ENCODE results near the gene LSM3.

LSM3 gene

DNA sequence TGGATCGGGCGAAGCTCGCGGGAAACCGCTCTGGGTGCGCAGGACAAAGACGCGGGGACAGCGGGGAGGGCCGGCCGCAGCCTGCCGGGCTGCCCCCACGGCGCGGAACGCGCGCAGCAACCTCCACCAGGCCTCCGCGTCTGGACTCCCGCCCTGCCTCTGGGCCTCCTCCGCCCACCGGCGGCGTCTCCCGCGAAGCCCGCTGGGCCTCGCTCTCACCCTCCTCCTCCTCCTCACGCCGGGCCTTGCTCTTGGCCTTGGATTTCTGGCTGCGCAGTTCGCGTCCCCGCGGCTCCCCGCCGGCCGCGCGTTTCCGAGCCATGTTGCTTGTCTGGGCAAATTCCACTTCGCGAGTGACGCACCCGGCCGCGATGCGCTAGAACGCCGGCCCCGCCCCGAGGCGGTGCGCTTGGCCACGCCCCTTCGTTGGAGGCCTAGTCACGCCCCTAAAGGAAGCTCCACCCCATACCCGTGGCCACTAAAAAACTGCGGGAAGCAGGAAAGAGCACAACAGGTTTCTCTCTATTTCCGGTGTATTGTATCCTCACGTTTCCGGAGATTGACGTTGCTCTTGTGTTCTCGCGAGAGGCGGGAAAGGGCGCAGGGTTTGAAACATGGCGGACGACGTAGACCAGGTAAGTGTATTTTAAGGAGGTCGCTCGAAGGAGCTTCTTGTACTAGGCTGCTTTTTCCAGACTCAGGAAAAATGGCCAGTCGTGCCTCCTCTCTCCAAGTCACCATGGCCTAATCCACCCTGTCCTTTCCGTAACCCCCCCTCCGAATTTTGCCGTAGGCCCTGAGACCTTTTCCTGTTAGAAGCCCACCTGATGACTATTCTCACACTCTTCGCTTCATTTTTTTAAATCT lies at the start of gene LSM3, which contains the start of gene XPC:
TSS of gene LSM3 (plus strand) at position 571 of the 867 bp plus-strand sequence. CDS start at position 615, 44 bp downstream.
TSS of gene XPC (minus strand) at position 355 of the 867 bp plus-strand sequence. CDS start at position 322, 33 bp downstream.
- peak; percentile 97 for DNase-seq (ENCODE audit: low spot score)

DNA sequence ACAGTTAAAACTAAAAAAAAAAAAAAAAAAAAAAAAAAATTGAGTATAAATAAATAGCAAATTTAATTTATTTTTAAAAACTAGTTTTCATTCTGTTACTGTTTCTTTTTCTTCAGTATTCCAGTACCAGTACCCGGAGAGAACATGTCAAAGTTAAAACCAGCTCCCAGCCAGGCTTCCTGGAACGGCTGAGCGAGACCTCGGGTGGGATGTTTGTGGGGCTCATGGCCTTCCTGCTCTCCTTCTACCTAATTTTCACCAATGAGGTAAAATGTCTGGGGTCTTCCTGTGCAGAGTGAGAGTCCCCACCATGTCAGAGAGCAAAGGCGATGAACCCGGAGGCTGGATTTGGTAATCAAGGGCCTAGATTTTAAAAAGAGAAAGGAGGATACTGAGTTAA lies 49.3 kb upstream of the LSM3 start:
- DNase-seq (ENCODE audit: low spot score), result no peak

DNA sequence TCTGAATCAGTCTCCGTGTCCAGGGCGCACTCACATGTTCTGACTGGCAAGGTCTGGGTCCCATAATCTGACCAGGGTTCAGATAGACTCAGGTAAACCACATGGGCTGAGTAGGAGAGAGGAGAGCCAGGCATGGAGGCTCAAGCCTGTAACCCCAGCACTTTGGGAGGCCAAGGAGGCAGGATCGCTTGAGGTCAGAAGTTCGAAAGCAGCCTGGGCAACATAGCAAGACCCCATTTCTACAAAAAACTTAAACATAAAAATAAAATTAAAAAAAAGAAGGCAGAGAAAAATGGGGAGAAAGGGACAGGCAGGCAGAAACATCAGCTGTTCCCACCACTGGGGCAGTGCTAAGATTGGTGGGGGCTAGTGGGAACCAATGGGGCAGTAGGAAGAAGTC lies 48.4 kb upstream of the LSM3 start:
- no peak for DNase-seq (ENCODE audit: low spot score)

DNA sequence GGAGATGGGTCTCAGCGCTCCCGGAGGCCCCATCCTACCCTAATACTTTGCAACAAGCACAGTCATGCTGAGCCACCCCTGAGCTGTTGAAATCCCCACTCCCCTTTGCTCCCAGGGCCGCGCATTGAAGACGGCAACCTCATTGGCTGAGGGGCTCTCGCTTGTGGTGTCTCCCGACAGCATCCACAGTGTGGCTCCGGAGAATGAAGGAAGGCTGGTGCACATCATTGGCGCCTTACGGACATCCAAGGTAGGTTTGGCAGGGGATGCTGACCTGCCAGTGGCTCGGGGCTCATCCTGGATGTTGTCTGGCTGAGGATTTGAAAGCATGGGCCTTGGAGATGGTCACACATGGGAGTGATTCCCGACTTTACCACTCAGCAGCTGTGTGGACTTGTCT lies 47.9 kb upstream of the LSM3 start:
- DNase-seq (ENCODE audit: low spot score), result no peak

DNA sequence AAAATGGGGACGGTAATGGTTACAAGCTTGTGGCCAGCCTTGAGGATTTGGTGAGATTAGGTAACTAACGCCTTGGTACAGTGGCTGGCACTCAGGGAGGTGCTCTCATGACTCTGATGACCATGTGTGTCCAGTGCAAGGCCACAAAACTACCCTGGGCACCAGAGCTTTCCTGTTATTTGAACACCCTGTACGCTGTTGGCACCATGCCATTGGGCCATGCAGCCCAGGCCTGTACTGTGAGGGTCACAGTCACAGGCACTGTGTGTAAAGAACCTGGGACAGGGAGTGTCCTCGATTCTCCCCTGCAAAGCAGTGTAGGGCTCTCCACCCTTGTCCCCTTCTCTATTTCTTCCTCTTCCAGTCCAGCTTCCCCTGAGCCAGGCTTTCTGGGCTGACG lies 47.5 kb upstream of the LSM3 start:
- no peak for DNase-seq (ENCODE audit: low spot score)

DNA sequence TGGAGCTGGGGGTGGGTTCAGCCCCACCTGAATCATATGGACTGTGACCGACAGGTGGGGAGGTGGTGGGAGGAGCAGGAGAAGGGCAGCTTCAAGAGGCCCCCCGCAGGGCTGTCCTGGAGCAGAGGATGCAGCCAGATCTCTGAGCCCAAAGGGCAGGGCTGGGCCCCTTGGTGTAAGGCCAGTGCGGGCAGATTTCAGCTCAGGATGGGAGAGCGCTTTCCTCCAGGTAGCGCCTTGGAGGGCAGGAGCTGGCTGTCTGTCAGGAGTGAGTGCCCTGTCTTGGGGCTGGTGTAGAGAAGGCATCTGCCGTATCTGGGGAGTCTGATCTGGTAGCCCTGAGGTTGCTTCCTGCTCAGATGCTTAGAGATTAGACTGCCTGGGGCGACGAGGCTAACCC lies 46.5 kb upstream of the LSM3 start:
- DNase-seq (ENCODE audit: low spot score), result no peak

DNA sequence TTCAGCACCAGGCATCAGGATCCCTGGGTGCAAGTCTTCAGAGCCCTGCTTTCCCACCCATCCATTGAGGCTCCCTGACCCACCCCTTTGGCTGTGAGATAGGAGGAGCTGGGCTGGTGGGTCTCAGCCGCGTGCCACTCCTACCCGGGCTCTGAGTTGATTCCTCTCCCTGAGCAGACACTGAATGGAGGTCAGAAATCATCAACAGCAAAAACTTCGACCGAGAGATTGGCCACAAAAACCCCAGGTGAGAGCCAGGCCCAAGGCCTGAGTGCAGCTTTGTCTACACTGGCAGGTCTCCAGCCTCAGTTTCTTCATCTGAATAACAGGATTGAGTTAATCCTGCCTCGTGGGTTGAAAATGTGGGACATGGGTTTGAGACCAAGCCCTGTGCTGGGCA lies 45.9 kb upstream of the LSM3 start:
- no peak for DNase-seq (ENCODE audit: low spot score)

DNA sequence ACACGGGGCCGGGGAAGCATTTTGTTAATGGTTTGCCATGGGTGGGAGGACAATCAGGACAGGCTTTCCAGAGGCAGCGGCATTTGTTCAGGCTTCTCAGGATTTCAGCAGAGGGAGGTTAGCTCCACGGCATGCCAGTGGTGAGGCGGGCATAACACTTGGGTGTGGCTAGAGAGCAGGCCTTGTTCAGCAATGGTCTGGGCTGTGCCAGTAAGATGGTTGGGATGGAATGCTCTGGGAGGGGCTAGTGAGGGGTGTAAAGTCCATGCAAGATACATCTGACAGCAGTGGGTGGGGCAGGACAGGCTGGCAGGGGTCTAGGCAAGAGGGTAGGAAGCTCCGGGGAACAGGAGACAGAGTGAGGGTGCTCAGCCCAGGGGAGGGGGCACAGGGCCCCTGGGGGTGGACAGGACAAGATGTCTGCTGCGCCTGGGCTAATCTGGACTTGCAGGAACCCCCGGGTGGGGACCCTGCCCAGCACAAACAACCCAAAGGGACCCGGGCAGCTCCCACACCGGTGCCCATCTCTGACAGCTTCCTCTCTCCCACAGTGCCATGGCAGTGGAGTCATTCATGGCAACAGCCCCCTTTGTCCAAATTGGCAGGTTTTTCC lies 45.3 kb upstream of the LSM3 start:
- no peak for DNase-seq (ENCODE audit: low spot score)

DNA sequence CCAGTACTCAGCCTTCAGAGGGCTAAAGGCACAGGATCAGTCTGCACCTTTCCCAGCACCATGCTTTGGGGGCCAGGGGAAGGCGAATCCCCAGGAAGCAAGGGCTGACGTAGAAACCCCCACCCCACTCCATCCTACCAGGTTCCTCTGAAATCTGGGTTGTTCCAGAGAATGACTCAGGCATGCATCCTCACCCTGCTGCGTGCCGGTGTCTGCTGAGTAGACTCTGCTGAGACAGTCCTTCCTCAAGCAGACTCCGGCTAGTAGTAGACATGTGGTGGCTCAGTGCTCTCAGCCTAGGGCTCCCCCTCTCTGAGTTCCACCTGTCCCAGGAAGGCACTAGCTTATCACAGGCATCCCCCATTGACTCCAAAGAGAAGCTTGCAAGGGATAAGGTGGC lies 44.7 kb upstream of the LSM3 start:
- DNase-seq (ENCODE audit: low spot score), result no peak

DNA sequence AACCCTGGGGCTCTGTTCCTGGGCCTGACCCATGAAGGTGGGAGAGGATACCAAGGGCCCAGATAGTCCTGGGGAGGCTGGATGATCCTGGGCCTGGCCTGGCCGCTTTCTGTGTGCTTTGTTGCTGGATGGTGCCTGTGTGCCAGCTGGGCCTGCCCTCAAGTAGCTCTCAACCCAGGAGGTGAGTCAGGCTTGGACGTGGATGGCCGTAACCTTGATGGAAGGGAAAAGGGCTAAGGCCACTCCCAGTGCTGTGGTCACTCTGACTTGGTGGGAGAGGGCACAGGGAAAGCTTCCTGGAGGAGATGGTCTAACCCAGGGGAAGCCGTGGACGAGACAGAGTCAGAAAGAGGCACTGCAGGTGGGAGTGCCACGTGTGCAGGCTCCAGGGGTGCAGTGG lies 44.3 kb upstream of the LSM3 start:
- no peak for DNase-seq (ENCODE audit: low spot score)

DNA sequence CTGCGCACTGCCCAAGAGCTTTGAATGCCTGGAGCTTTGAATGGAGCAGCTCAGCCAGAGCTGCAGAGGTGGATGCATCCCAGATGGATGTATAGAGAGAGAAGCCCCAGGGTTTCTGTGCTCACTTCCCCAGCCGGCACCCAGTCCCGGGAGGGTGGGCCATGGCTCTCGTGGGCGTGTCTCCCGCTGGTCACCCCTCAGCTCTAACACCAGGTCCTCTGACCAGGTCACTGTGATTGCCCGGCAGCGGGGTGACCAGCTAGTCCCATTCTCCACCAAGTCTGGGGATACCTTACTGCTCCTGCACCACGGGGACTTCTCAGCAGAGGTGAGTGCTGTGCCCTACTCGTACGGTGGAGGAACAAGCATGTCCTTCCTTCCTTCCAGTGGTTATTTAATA lies 43.0 kb upstream of the LSM3 start:
- DNase-seq (ENCODE audit: low spot score), result no peak

DNA sequence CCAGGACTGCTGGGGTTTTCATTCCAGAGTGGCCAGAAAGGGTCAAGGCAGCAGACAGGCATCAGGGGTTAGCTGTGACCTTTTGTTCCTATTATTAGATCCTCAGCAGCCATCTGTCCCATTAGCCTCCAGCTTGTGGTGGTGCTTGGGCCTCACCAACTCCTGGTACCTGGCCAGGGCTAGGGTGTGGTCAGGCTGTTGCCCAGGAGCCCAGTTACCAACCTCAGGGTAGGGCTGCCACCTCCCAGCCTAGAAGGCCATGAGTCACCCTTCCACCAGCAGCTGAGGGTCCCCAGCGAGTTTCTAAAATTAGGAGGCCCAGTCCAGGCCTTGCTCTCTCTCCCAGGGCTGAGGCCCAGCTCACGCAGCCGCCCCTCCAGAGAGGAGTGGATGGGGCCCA lies 41.6 kb upstream of the LSM3 start:
- no peak for DNase-seq (ENCODE audit: low spot score)

DNA sequence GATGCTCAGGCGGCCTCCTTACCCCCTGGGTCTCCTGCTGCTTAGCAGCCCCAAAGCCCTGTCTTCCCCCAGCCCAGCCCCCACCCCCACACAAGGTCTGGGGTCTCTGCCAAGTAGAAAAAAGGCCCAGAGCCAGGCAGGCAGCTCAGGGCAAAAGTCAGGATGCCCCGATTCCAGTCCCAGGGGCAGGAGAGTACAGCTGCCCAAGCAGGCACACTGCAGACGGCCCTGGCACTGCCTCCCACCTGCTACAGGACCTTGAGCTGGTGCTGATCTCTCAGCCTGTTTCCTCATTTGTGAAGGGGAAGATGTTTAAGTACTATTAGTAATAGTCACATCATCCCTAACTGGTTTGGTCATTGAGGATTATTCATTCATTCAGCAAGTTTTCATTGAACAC lies 41.2 kb upstream of the LSM3 start:
- no peak for DNase-seq (ENCODE audit: low spot score)

DNA sequence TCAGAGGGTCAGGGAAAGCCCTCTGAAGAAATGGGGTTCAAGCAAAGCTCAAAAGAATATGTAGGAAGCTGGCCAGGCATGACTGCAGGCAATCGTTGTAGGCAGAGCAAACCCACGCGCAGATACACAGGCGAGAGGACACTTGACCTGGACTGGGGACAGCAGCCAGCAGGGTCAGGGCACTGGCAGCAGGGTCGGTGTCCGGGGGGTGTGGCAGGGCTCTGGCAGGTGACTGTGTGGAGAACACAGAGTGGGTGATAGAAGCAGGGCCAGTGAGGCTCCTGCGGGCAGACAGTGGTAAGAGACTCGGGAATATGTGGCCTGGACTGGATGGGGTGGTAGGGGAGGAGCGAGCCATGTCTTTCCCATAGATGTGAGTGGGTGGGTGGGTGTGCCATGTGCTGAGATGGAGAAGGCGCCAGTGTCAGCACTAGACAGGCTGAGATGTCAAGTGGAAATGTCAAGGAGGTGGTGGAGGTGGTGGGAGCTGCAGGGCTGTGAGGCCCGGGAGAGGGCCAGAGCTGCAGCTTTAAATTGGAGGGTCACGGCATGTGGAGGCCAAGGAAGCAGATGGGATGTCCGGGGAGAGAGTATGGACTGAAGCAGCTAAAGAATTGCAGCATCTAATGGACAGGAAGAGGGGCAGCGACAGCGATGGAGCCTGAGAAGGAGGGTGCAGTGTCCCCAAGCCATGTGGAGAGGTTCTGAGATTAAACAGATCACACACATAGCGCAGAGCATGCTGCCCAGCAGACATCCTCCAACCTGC lies 40.3 kb upstream of the LSM3 start:
- no peak for DNase-seq (ENCODE audit: low spot score)

DNA sequence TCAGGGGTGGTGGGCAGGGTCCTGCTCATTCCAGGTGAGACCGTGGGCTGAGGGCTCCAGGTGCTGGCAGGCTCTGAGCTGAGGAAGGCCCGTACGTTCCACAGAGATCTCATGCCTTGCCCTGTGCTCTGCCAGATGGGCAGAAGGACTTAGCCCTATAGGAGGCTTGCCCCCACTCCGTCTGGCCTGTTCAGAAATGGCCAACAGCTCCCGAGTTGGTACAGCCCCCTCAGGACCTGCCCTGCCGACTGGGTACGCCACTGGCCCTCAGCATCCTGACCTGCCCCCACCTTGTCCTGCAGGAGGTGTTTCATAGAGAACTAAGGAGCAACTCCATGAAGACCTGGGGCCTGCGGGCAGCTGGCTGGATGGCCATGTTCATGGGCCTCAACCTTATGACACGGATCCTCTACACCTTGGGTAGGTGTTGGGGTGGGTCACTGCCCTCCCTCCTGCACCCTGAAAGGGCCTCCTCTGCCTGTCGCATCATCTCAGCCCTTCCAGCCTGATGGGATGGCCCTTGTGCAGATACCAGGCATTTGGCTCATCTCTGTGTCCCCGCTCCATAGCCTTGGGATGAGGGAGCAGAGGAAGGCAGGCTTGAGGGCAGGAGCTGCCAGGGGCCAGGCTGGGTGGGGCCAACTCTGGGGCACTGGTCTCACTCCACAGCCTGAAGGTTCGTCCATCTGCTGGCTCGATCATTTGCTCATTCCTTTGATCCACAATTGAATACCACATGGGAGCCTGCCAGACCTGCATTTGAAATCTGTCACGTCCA lies 39.5 kb upstream of the LSM3 start:
- DNase-seq (ENCODE audit: low spot score), result no peak

DNA sequence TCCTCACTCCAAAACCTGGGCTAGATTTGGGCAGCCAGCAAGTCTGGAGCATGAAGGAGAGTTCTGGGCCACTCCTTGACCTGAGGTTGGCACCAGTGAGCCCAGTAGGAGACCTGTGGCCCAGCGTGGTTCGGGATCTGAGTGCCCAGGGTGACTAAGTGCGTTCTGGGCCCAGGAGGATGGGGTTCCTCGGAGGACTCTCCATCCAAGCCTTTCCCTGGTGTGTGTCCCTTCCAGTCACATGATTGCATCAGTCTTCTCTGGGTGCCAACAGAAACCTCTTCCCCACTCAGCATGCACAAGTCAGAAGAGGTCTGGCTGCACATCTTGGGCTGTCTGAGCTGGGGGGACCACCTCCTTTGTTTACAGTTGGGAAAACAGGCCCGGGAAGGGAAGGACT lies 38.8 kb upstream of the LSM3 start:
- no peak for DNase-seq (ENCODE audit: low spot score)

DNA sequence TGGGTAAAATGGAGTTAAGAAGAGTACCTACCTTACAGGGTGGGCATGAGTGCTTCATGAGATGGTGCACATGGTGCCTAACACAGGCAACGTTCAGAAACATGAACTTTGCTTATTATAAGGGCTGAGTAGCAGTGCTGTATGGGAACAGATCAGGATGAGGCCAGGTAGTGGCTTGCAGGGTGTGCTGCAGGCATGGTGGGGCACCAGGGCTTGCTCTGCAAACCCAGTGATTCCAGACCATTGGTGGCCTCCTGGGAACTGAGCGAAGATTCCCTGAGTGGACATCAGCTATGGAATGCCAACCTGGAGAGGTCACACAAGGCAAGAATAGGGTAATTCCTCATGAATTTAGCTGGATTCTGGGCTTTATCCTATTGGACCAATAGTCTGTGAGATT lies 37.9 kb upstream of the LSM3 start:
- DNase-seq (ENCODE audit: low spot score), result no peak

DNA sequence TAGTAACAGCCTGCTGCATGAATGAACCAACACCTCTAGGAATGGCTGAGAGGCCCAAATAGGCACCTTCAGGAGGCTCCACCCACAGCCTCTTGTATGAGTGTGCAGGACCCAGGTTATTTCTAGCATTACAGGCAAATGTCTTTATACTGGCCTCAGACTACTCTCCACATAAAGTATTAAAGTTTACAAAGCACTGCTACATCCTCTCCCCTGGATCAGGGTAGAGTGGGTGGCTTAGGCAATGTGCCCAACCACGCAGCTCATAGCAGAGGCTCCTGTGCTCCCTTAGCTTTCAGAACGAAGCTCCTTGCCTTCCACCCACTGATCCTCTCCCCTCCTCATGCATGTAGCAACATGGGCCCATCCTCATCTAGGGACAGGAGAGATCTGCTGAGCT lies 37.5 kb upstream of the LSM3 start:
- DNase-seq (ENCODE audit: low spot score), result no peak

DNA sequence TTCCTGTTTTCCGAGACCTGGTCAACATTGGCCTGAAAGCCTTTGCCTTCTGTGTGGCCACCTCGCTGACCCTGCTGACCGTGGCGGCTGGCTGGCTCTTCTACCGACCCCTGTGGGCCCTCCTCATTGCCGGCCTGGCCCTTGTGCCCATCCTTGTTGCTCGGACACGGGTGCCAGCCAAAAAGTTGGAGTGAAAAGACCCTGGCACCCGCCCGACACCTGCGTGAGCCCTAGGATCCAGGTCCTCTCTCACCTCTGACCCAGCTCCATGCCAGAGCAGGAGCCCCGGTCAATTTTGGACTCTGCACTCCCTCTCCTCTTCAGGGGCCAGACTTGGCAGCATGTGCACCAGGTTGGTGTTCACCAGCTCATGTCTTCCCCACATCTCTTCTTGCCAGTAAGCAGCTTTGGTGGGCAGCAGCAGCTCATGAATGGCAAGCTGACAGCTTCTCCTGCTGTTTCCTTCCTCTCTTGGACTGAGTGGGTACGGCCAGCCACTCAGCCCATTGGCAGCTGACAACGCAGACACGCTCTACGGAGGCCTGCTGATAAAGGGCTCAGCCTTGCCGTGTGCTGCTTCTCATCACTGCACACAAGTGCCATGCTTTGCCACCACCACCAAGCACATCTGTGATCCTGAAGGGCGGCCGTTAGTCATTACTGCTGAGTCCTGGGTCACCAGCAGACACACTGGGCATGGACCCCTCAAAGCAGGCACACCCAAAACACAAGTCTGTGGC lies 36.8 kb upstream of the LSM3 start:
- DNase-seq (ENCODE audit: low spot score), result no peak

DNA sequence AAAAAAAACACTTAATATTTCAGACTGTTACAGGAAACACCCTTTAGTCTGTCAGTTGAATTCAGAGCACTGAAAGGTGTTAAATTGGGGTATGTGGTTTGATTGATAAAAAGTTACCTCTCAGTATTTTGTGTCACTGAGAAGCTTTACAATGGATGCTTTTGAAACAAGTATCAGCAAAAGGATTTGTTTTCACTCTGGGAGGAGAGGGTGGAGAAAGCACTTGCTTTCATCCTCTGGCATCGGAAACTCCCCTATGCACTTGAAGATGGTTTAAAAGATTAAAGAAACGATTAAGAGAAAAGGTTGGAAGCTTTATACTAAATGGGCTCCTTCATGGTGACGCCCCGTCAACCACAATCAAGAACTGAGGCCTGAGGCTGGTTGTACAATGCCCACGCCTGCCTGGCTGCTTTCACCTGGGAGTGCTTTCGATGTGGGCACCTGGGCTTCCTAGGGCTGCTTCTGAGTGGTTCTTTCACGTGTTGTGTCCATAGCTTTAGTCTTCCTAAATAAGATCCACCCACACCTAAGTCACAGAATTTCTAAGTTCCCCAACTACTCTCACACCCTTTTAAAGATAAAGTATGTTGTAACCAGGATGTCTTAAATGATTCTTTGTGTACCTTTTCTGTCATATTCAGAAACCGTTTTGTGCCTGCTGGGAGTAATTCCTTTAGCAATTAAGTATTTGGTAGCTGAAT lies 35.9 kb upstream of the LSM3 start:
- no peak for DNase-seq (ENCODE audit: low spot score)

All from D341Med (cell line).